ENCODE results near the gene MAD1L1. TPM values are rescaled to one million over a fixed set of nuclear protein-coding genes. Genes with fewer than 3 reads are reported as not detected.
"Not testable (repeated sequence)": the region's sequence is repeated elsewhere in the genome, so short reads cannot be mapped to it uniquely, and the experiment has no call there.

MAD1L1 gene
- total and polyA plus RNA-seq, 2 donors = 23.1 to 27.4 TPM

- peak; percentile 67 for DNase-seq (ENCODE audit: extremely low spot score)
- peak overlapping the region; percentile 15 for H3K4me3 ChIP-seq (ENCODE audit: low read depth, low read length)
- H3K4me1 ChIP-seq (ENCODE audit: insufficient read depth) = no peaks in the 10 kb centered on the region
- no peak overlapping the region for H3K27ac ChIP-seq (ENCODE audit: low read depth)
- 14% methylated on average over 13 of the region's 13 CpGs for WGBS
- no peaks in the 10 kb centered on the region for H3K36me3 ChIP-seq (ENCODE audit: insufficient read depth)
These were observed 194.8 kb downstream of the MAD1L1 start for GRCh38 chr7:2037808-2038522.

GRCh38 chr7:2037301-2037807 lies 195.4 kb downstream of the MAD1L1 start:
- 38% methylated on average over 17 of the region's 17 CpGs for WGBS

GRCh38 chr7:2036786-2037185 lies 196.0 kb downstream of the MAD1L1 start:
- no peak overlapping the region for H3K4me3 ChIP-seq (ENCODE audit: low read depth, low read length)
- DNase-seq (ENCODE audit: extremely low spot score) = no peak
- 95% methylated on average over 20 of the region's 20 CpGs for WGBS
- no peak overlapping the region for H3K27ac ChIP-seq (ENCODE audit: low read depth)
- H3K4me1 ChIP-seq (ENCODE audit: insufficient read depth) = no peaks in the 10 kb centered on the region
- H3K36me3 ChIP-seq (ENCODE audit: insufficient read depth) = no peaks in the 10 kb centered on the region

More at GRCh38 chr7:2037301-2037807, 195.4 kb downstream of the MAD1L1 start:
- Histone ChIP-seq H3K27ac (ENCODE audit: low read depth) (no peak overlapping the region), H3K4me1 (ENCODE audit: insufficient read depth) (no peaks in the 10 kb centered on the region), H3K4me3 (ENCODE audit: low read depth, low read length) (peak overlapping the region; percentile 15), H3K36me3 (ENCODE audit: insufficient read depth) (no peaks in the 10 kb centered on the region)
- DNase-seq (ENCODE audit: extremely low spot score) = no peak

- H3K4me3 ChIP-seq (ENCODE audit: low read depth, low read length); H3K4me1 ChIP-seq (ENCODE audit: insufficient read depth); H3K36me3 ChIP-seq (ENCODE audit: insufficient read depth); DNase-seq (ENCODE audit: extremely low spot score); H3K27ac ChIP-seq (ENCODE audit: low read depth): not testable (repeated sequence)
- WGBS = 95% methylated on average over 12 of the region's 16 CpGs
These were observed 196.5 kb downstream of the MAD1L1 start for GRCh38 chr7:2036201-2036600.

GRCh38 chr7:2034291-2035201 lies 198.2 kb downstream of the MAD1L1 start:
- Histone ChIP-seq H3K27ac (ENCODE audit: low read depth) (no peak overlapping the region), H3K4me1 (ENCODE audit: insufficient read depth) (no peaks in the 10 kb centered on the region), H3K36me3 (ENCODE audit: insufficient read depth) (no peaks in the 10 kb centered on the region), H3K4me3 (ENCODE audit: low read depth, low read length) (no peak overlapping the region)
- DNase-seq (ENCODE audit: extremely low spot score) = no peak
- WGBS = 93% methylated on average over 20 of the region's 20 CpGs

- Histone ChIP-seq H3K27ac (ENCODE audit: low read depth) (no peak overlapping the region), H3K4me1 (ENCODE audit: insufficient read depth) (no peaks in the 10 kb centered on the region), H3K36me3 (ENCODE audit: insufficient read depth) (no peaks in the 10 kb centered on the region), H3K4me3 (ENCODE audit: low read depth, low read length) (no peak overlapping the region)
- WGBS = 96% methylated on average over 13 of the region's 13 CpGs
- DNase-seq (ENCODE audit: extremely low spot score) = no peak
These were observed 199.1 kb downstream of the MAD1L1 start for GRCh38 chr7:2033586-2034135.

GRCh38 chr7:2032876-2033407 lies 199.8 kb downstream of the MAD1L1 start:
- 92% methylated on average over 19 of the region's 19 CpGs for WGBS
- no peak overlapping the region for H3K4me3 ChIP-seq (ENCODE audit: low read depth, low read length)
- H3K27ac ChIP-seq (ENCODE audit: low read depth) = no peak overlapping the region
- no peaks in the 10 kb centered on the region for H3K4me1 ChIP-seq (ENCODE audit: insufficient read depth)
- no peaks in the 10 kb centered on the region for H3K36me3 ChIP-seq (ENCODE audit: insufficient read depth)
- no peak for DNase-seq (ENCODE audit: extremely low spot score)

- no peaks in the 10 kb centered on the region for H3K36me3 ChIP-seq (ENCODE audit: insufficient read depth)
- DNase-seq (ENCODE audit: extremely low spot score) = no peak
- H3K4me3 ChIP-seq (ENCODE audit: low read depth, low read length) = no peak overlapping the region
- no peak overlapping the region for H3K27ac ChIP-seq (ENCODE audit: low read depth)
- H3K4me1 ChIP-seq (ENCODE audit: insufficient read depth) = no peaks in the 10 kb centered on the region
- WGBS = 88% methylated on average over 26 of the region's 26 CpGs
These were observed 200.5 kb downstream of the MAD1L1 start for GRCh38 chr7:2032030-2032875.

GRCh38 chr7:2031451-2031845 lies 201.3 kb downstream of the MAD1L1 start:
- no peak for DNase-seq (ENCODE audit: extremely low spot score)
- Histone ChIP-seq H3K27ac (ENCODE audit: low read depth) (no peak overlapping the region), H3K36me3 (ENCODE audit: insufficient read depth) (no peaks in the 10 kb centered on the region), H3K4me1 (ENCODE audit: insufficient read depth) (no peaks in the 10 kb centered on the region), H3K4me3 (ENCODE audit: low read depth, low read length) (no peak overlapping the region)
- 90% methylated on average over 13 of the region's 13 CpGs for WGBS

GRCh38 chr7:2030475-2031450 lies 202.0 kb downstream of the MAD1L1 start:
- Histone ChIP-seq H3K4me1 (ENCODE audit: insufficient read depth) (no peaks in the 10 kb centered on the region), H3K36me3 (ENCODE audit: insufficient read depth) (no peaks in the 10 kb centered on the region), H3K4me3 (ENCODE audit: low read depth, low read length) (no peak overlapping the region), H3K27ac (ENCODE audit: low read depth) (no peak overlapping the region)
- WGBS = 82% methylated on average over 32 of the region's 32 CpGs
- no peak for DNase-seq (ENCODE audit: extremely low spot score)

- no peak for DNase-seq (ENCODE audit: extremely low spot score)
- Histone ChIP-seq H3K36me3 (ENCODE audit: insufficient read depth) (no peaks in the 10 kb centered on the region), H3K27ac (ENCODE audit: low read depth) (no peak overlapping the region), H3K4me1 (ENCODE audit: insufficient read depth) (no peaks in the 10 kb centered on the region), H3K4me3 (ENCODE audit: low read depth, low read length) (no peak overlapping the region)
- 98% methylated on average over 15 of the region's 15 CpGs for WGBS
These were observed 202.8 kb downstream of the MAD1L1 start for GRCh38 chr7:2029936-2030335.

All from urinary bladder (tissue), 4 donors.